ENCODE results near the gene FAM83G. TPM values are rescaled to one million over a fixed set of nuclear protein-coding genes. Genes with fewer than 3 reads are reported as not detected.
A peak's percentile ranks its signal among the peaks of the same experiment; 100 is the strongest.
"Not testable (repeated sequence)": the region's sequence is repeated elsewhere in the genome, so short reads cannot be mapped to it uniquely, and the experiment has no call there.

FAM83G gene
- polyA plus RNA-seq, 1 of the 3 experiments (the other 2 are of a cell fraction) = 6.5 TPM

DNA sequence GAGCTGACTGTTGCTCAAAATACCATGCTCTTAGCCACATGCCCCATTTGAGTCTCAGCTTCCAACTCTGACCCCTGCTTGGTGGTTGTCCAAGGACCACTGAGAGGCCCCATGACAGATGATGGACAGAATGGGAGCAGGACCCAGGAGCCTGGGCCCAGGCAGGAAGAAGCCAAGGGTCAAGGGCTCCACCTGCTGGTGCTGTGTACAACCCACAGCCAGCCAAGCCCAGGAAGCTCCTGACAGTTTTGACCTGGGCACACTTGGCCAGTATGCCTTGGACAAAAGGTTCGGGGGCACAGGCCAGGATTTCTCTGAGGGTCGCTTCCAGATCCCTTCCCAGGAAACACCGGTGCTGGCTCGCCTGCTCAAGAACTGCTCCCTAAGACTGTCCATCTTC is 27.2 kb upstream of the FAM83G start:
- H3K9me3 ChIP-seq; H3F3A ChIP-seq (replicated peaks; ENCODE audit: insufficient read depth); DNase-seq; H3K4me3 ChIP-seq (ENCODE audit: low read depth in 2 of 2, low read length in 1 of 2); H4K20me1 ChIP-seq (ENCODE audit: insufficient read depth); H3K36me3 ChIP-seq (replicated peaks in 1 of 2; ENCODE audit: control insufficient read depth in 1 of 2, insufficient read depth in 2 of 2, low read length in 1 of 2); H3K27ac ChIP-seq (ENCODE audit: low read depth in 2 of 2, low read length in 1 of 2); H3K9ac ChIP-seq; POLR2A ChIA-PET; H3K9me2 ChIP-seq; H3K4me1 ChIP-seq (ENCODE audit: control insufficient read depth in 1 of 2, insufficient read depth in 2 of 2, low read depth in 1 of 2, low read length in 1 of 2); CTCF ChIA-PET; H2AFZ ChIP-seq (ENCODE audit: low read depth); H3K79me2 ChIP-seq (ENCODE audit: insufficient read depth); H3K4me2 ChIP-seq; H3K27me3 ChIP-seq (ENCODE audit: insufficient read depth): not testable (repeated sequence)
- TF ChIP-seq SMC3 (IDR thresholded peaks at IDR 0.05; ENCODE audit: low read depth, low read length) (peak; percentile 21; the same call in 1 of the 2 replicates), RAD21 (IDR thresholded peaks at IDR 0.05; ENCODE audit: low read length) (peak; percentile 40)
- 0% methylated on average over 1 of the region's 4 CpGs for WGBS (ENCODE audit: low lambda C conversion rate)

DNA sequence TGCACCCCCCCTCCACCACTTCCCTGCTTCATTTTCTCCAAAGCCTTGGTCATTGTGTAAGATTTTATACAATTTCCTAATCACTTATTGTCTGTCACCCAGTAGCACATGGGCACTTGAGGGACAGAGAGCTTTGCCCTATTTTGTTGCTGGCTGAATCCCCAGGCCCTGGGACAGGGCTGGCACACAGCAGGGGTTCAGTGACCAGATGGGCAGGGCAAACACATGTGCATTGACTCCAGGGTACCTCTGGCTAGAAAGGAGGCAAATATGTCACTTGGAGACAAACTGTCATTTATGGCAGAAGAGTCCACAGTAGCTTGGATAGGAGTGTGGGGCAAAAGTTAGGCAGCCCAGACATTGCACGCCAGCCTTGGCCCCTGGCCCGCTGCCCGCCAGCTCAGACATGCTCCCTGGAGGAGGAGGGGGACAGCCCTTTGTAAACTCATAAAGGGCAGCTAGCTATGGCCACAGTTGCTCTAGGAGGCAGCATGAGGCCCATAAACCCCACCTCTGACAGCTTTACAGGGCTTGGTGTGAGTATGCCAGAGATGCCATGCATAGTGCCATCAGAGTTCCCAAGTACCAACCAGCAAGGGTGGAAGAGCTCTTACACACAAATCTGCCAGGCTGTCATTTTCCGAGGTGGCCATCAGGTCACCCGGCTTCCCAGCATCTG is 26.3 kb upstream of the FAM83G start:
- H3K9ac ChIP-seq; H3K79me2 ChIP-seq (ENCODE audit: insufficient read depth); H3K36me3 ChIP-seq (replicated peaks in 1 of 2; ENCODE audit: control insufficient read depth in 1 of 2, insufficient read depth in 2 of 2, low read length in 1 of 2); DNase-seq; H3K9me2 ChIP-seq; H3F3A ChIP-seq (replicated peaks; ENCODE audit: insufficient read depth); H3K27ac ChIP-seq (ENCODE audit: low read depth in 2 of 2, low read length in 1 of 2); CTCF ChIA-PET; POLR2A ChIA-PET; H3K4me1 ChIP-seq (ENCODE audit: control insufficient read depth in 1 of 2, insufficient read depth in 2 of 2, low read depth in 1 of 2, low read length in 1 of 2); H4K20me1 ChIP-seq (ENCODE audit: insufficient read depth); H2AFZ ChIP-seq (ENCODE audit: low read depth); H3K9me3 ChIP-seq; H3K4me3 ChIP-seq (ENCODE audit: low read depth in 2 of 2, low read length in 1 of 2); H3K27me3 ChIP-seq (ENCODE audit: insufficient read depth); H3K4me2 ChIP-seq: not testable (repeated sequence)
- WGBS (ENCODE audit: low lambda C conversion rate) = no CpG with 5 or more reads among the region's 5 CpGs

GRCh38 chr17:19029740-19030139 is 25.2 kb upstream of the FAM83G start:
- H3K4me3 ChIP-seq (ENCODE audit: low read depth in 2 of 2, low read length in 1 of 2); H3K36me3 ChIP-seq (replicated peaks in 1 of 2; ENCODE audit: control insufficient read depth in 1 of 2, insufficient read depth in 2 of 2, low read length in 1 of 2); CTCF ChIA-PET; POLR2A ChIA-PET; H3F3A ChIP-seq (replicated peaks; ENCODE audit: insufficient read depth); H4K20me1 ChIP-seq (ENCODE audit: insufficient read depth); H3K4me2 ChIP-seq; H2AFZ ChIP-seq (ENCODE audit: low read depth); H3K27ac ChIP-seq (ENCODE audit: low read depth in 2 of 2, low read length in 1 of 2); DNase-seq; H3K9me3 ChIP-seq; H3K79me2 ChIP-seq (ENCODE audit: insufficient read depth); H3K27me3 ChIP-seq (ENCODE audit: insufficient read depth); H3K9me2 ChIP-seq; H3K9ac ChIP-seq; H3K4me1 ChIP-seq (ENCODE audit: control insufficient read depth in 1 of 2, insufficient read depth in 2 of 2, low read depth in 1 of 2, low read length in 1 of 2): not testable (repeated sequence)
- no CpG with 5 or more reads among the region's 5 CpGs for WGBS (ENCODE audit: low lambda C conversion rate)

- H3K9me2 ChIP-seq; H3K27me3 ChIP-seq (ENCODE audit: insufficient read depth); H3K79me2 ChIP-seq (ENCODE audit: insufficient read depth); H3K4me1 ChIP-seq (ENCODE audit: control insufficient read depth in 1 of 2, insufficient read depth in 2 of 2, low read depth in 1 of 2, low read length in 1 of 2); H3K4me2 ChIP-seq; H3K36me3 ChIP-seq (replicated peaks in 1 of 2; ENCODE audit: control insufficient read depth in 1 of 2, insufficient read depth in 2 of 2, low read length in 1 of 2); H3F3A ChIP-seq (replicated peaks; ENCODE audit: insufficient read depth); H2AFZ ChIP-seq (ENCODE audit: low read depth); H4K20me1 ChIP-seq (ENCODE audit: insufficient read depth); H3K4me3 ChIP-seq (ENCODE audit: low read depth in 2 of 2, low read length in 1 of 2); DNase-seq; CTCF ChIA-PET; H3K9me3 ChIP-seq; H3K27ac ChIP-seq (ENCODE audit: low read depth in 2 of 2, low read length in 1 of 2); H3K9ac ChIP-seq; POLR2A ChIA-PET: not testable (repeated sequence)
- no CpG with 5 or more reads among the region's 11 CpGs for WGBS (ENCODE audit: low lambda C conversion rate)
These were observed 24.1 kb upstream of the FAM83G start for GRCh38 chr17:19028671-19029070.

Measured in SK-N-SH (cell line).